Epithelial cell of prostate (primary cell): ENCODE data around the gene TENT5A.

Experiments used
- DNase-seq: peaks from one replicate; pipeline ENCODE4 v3.0.0-alpha.2; 2011; ENCODE audit warnings: low read depth, low spot score
- H3K27ac ChIP-seq: fragments of 450-650 bp; 2 replicates; pipeline ENCODE4 v1.5.1; 2017; ENCODE audit warnings: mild to moderate bottlenecking

The TENT5A gene

DNA sequence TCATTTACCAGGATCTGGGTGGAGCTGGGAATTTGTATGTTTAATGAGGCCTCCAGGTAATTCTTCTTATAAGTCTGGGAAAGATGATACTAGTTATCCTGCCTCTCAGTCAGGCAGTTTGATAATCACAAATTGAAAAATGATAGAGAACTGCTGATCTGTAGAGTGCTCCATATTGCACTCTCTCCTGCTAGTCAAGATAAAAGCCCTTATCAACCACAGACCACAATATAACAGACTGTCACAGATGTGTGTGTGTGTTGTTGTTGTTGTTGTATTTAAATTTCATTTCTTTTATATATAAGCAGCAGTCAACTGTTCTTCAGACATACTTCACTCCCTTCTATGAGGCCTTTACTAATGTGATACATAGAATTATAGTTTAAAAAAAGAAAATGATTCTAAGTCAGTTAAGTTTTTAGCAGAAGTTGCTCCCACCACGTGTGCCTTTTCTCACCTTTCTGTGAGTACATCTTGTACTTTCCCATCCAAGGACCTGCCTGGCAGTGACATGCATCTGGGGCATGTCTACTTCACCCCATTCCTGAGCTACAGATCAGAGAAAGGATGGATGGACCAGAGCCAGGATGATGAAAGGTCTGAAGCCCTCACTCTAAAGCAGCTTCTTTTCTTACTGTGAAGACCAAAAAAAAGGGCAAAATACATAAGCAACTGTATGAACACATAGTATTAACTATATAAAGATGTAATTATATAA is 29.8 kb downstream of the TENT5A start:
- H3K27ac ChIP-seq, result no peak overlapping the region
- DNase-seq, result no peak

DNA sequence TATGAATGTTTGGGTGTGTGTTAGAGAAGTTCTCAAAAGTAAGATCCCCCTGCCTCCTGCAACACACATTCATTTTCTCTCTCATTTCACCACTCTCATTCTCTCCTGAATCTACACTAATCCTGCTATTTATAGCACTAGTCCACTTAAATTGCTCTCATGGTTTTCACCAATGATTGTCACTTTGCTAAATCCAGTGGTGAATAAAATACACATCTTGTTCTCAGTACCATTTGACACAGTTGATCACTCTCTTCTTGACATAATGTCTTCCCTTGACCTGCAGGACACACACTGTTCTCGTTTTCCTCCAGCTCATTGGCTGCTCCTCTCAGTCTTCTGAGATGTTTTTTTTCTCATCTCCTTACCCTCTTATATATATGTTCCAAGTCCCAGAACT is 32.1 kb downstream of the TENT5A start:
- no peak overlapping the region for H3K27ac ChIP-seq
- no peak for DNase-seq

DNA sequence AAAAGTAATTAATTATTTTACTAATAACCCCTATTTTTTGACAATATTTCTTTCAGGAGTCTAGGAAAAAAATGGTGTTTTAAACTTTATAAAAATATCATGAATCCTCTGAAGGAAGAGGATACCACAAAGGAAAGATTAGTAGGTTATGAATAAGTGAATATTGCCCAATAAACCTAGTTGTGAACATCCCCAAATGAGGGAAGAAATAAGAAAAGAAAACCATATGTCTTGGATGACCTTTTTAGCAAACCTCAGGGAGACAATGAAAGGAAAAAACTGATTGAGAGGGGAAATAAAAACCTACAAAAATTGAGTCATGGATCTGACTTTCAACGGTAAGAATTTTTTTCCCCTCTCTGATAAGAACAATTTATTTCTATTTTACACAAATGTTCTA is 34.4 kb downstream of the TENT5A start:
- DNase-seq, result no peak
- no peak overlapping the region for H3K27ac ChIP-seq

- no peak overlapping the region for H3K27ac ChIP-seq
These were observed 37.8 kb downstream of the TENT5A start for GRCh38 chr6:81714684-81715083.

DNA sequence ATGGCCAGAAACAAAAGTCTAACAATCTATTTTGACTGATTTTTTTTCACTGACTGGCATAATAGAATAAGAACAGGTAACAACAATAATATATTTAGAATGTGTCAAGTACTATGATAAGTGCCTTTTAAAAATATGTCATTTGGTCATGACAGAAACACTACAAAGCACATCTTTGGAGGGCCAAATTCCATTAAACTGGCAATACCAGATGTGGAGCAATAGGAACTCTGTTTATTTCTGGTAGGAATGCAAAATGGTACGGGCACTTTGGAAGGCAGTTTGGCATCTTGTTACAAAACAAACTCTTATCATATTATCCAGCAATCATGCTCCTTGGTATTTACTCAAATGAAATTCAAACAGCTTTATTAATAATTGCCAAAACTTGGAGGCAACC is 39.3 kb downstream of the TENT5A start:
- no peak overlapping the region for H3K27ac ChIP-seq
- DNase-seq, result no peak

More at GRCh38 chr6:81714684-81715083, 37.8 kb downstream of the TENT5A start:
- DNase-seq, result no peak

- H3K27ac ChIP-seq, result no peak overlapping the region
- no peak for DNase-seq
These were observed 44.3 kb downstream of the TENT5A start for GRCh38 chr6:81708113-81708699.

- DNase-seq, result no peak
- H3K27ac ChIP-seq, result no peak overlapping the region
These were observed 47.8 kb downstream of the TENT5A start for GRCh38 chr6:81704700-81705099.

DNA sequence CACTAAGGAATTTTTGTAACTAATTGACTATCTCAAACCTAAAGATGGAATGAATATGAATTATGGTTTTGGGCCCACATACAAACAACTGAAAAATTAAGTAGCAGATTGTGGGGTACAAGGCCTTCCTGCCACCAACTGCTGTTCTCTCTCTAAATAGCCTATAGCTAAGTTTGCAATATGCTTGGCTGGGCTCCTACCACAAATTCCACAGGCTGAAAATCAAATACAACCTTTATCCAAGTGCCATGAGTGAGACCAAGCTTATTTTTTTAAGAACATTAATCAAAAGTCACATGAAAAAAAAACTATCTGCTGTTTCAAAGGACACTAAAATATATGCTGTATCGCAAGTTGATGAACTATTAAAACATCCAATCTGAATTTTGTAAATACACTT is 52.1 kb downstream of the TENT5A start:
- DNase-seq, result no peak

GRCh38 chr6:81697559-81697958 is 54.9 kb downstream of the TENT5A start:
- no peak for DNase-seq
- no peak overlapping the region for H3K27ac ChIP-seq

More for the DNA sequence above, 52.1 kb downstream of the TENT5A start:
- H3K27ac ChIP-seq, result no peak overlapping the region

GRCh38 chr6:81696524-81696923 is 56.0 kb downstream of the TENT5A start:
- peak; percentile 6 for DNase-seq
- H3K27ac ChIP-seq, result no peak overlapping the region
